ENCODE measurements around the gene TFE3. TPM values are rescaled to one million over a fixed set of nuclear protein-coding genes. Genes with fewer than 3 reads are reported as not detected.

The TFE3 gene
- total and polyA plus RNA-seq, 2 donors (not counting 3 experiments of a cell fraction or from before 2014, with no cell fraction given) = 22.3 to 37.1 TPM

GRCh38 chrX:49072712-49073095 is 29.5 kb upstream of the TFE3 start:
- H3K9ac ChIP-seq (replicated peaks; ENCODE audit: extremely low read depth, insufficient read depth, low read length) = peak overlapping the region; percentile 63
- TF ChIP-seq JUN (IDR thresholded peaks at IDR 0.05; ENCODE audit: borderline replicate concordance, insufficient read depth, insufficient read length, low read depth) = no peak
- TF ChIP-seq POLR2AphosphoS5 (IDR thresholded peaks at IDR 0.05; ENCODE audit: insufficient read depth, low read depth, low read length) = no peak
- TF ChIP-seq FOS (IDR thresholded peaks at IDR 0.05; ENCODE audit: borderline replicate concordance, insufficient read depth, low read length) = no peak
- no peak for TF ChIP-seq CTCF (IDR thresholded peaks at IDR 0.05; ENCODE audit: extremely low read depth in 1 of 2, insufficient read depth in 1 of 2, low read depth in 1 of 2, low read length in 2 of 2)
- peak overlapping the region; percentile 37 to 85 (median 63) for H3K4me3 ChIP-seq (replicated peaks in 1 of 3; ENCODE audit: insufficient read depth in 1 of 3, low read depth in 1 of 3, low read length in 3 of 3)
- H3K9me1 ChIP-seq (replicated peaks; ENCODE audit: control insufficient read depth, extremely low read depth, insufficient read depth, low read length) = no peaks in the 10 kb centered on the region
- BruUV-seq (replicated peaks) = no TSS peak
- dilution Hi-C loops (cut with MboI; ENCODE audit: extremely low pct_ligation_motif_present, low sequenced_read_pairs) (no loop called here), intact Hi-C loops (cut with micrococcal nuclease) (loop anchor here (1.0 to 10.0 kb wide), 2 partner anchors 29 to 682 kb away; partner anchors contain the start of gene TFE3)
- H3K9me3 ChIP-seq (replicated peaks; ENCODE audit: control insufficient read depth, insufficient read depth, low read length) = no peaks in the 10 kb centered on the region
- DNase-seq (ENCODE audit: low read depth, low spot score) (no peak), FAIRE-seq (peak; percentile 18)
- no peak overlapping the region for H3K27ac ChIP-seq (ENCODE audit: insufficient read depth, low read depth, low read length)
- peaks cover 9% of the 10 kb centered on the region for H3K4me1 ChIP-seq (ENCODE audit: control insufficient read depth, extremely low read depth, insufficient read depth, low read length)
- H3K79me2 ChIP-seq (ENCODE audit: control insufficient read depth, insufficient read depth, low read length) = peaks cover 11% of the 10 kb centered on the region
- ChIA-PET POLR2A (no interaction called here), CTCF (no interaction called here)
- no peaks in the 10 kb centered on the region for H3K27me3 ChIP-seq (ENCODE audit: control insufficient read depth in 2 of 2, insufficient read depth in 2 of 2, low read length in 2 of 2)
- H4K20me1 ChIP-seq (replicated peaks; ENCODE audit: control insufficient read depth, extremely low read depth, insufficient read depth, low read length) = no peaks in the 10 kb centered on the region
- H3K36me3 ChIP-seq (ENCODE audit: control insufficient read depth in 2 of 2, extremely low read depth in 1 of 2, insufficient read depth in 2 of 2, low read length in 2 of 2) = no peaks in the 10 kb centered on the region
- H2AFZ ChIP-seq (ENCODE audit: low read depth, low read length) = peak overlapping the region; percentile 19
- H3K4me2 ChIP-seq (ENCODE audit: insufficient read depth, low read length) = peak overlapping the region; percentile 86
